ENCODE results near the gene ABI3BP.

DNA sequence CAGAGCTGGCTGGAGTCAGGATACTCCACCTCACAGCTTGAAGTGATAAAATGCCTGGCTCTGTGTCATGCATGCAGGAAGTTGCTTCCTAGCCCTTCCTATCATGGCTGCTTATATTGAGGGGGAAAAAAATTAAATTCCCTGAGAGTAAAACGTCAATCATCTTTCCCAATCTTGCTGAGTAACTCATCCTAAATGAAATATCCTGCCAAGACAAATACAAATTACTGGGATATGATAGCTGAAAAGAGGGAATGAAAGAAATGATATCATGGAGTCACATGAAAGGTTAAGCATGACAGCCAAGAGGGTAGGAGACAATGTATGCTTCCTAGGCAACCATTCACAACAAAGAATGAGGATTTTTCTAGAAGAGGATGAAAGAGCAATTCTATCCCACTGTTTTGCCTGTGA, 110.6 kb downstream of the ABI3BP start:
- TF ChIP-seq, protein P1, sequence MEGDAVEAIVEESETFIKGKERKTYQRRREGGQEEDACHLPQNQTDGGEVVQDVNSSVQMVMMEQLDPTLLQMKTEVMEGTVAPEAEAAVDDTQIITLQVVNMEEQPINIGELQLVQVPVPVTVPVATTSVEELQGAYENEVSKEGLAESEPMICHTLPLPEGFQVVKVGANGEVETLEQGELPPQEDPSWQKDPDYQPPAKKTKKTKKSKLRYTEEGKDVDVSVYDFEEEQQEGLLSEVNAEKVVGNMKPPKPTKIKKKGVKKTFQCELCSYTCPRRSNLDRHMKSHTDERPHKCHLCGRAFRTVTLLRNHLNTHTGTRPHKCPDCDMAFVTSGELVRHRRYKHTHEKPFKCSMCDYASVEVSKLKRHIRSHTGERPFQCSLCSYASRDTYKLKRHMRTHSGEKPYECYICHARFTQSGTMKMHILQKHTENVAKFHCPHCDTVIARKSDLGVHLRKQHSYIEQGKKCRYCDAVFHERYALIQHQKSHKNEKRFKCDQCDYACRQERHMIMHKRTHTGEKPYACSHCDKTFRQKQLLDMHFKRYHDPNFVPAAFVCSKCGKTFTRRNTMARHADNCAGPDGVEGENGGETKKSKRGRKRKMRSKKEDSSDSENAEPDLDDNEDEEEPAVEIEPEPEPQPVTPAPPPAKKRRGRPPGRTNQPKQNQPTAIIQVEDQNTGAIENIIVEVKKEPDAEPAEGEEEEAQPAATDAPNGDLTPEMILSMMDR (IDR thresholded peaks at IDR 0.05; ENCODE audit: low read length), result no peak
- TF ChIP-seq EZH2 (optimal IDR thresholded peaks at IDR 0.05; ENCODE audit: low read depth, low read length) (no peak), EZH2phosphoT487 (IDR thresholded peaks at IDR 0.05; ENCODE audit: low read length) (no peak)

All from MM.1S (cell line).